ENCODE results near the gene TCEANC2.

TCEANC2 gene

DNA sequence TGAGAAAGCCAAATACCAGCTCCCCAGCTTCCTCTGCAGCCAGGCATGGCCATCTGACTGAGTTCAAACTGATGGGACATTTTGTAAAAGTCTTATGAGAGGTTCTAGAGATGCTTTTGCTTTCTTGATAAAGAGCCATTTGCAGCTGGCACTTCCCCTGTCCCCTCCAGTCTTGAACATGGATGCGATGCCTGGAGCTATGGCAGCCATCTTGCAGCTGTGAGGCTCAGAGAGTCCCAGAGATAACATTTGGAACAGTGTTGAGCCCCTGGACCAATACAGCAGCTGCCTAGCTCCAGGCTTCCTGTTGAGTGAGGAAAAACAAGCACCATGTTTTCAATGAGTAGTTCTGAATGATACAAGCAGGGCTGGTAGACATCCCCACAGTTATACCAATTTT is 85.6 kb downstream of the TCEANC2 start:
- DNase-seq, result no peak

DNA sequence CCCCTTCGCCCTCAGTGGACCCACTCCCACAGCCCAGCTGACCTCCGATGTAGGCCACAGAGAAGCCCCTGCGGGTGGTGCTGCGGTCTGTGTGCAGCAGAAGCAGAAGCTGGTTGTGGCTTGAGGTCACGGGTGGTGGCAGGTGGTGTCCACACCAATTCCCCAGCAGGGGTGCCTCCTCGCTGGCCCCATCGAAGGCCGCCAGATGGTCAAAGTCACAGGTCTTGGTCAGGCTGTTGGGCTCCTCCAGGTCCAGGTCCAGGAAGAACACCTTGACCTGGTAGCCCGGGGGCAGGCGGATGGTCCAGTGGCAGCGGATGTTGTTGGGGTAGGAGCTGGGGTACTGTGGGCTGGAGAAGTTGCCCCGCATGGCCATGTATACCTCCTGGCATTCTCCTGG is 86.3 kb downstream of the TCEANC2 start:
- no peak for DNase-seq

DNA sequence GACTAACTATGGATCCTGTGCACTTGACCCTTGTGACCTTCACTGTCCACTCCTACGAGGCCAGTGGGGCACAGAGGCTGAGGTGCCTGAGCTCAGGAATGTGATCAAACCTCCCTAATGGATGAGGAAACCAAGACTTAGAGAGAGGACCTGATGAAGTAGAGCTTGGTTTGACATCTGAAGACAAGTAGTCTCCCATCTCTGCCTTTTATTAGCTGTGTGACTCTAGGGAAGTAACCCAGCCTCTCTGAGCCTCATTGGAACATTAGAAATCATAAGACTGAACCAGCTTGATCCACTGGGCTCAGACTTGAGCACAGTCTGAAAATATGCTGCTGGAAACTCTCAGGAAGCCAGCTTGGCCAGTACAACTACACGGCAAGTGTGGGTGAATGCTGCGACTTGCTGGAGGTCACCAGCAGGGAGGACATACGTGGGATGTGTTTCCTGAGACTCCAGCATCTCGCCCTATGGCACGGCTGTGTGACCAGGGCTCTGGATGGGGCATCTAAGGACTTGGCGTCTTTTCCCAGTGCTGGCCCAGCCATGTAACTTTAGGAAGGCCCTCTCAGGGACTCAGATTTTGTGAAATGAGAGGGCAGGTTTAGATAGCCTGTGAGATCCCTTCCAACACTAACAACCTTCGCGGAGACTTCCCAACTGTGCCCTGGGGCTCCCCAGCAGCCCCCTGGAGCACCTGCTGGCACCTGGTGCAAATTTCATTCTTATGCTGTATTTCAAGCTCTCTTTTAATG is 88.9 kb downstream of the TCEANC2 start:
- DNase-seq, result no peak

DNA sequence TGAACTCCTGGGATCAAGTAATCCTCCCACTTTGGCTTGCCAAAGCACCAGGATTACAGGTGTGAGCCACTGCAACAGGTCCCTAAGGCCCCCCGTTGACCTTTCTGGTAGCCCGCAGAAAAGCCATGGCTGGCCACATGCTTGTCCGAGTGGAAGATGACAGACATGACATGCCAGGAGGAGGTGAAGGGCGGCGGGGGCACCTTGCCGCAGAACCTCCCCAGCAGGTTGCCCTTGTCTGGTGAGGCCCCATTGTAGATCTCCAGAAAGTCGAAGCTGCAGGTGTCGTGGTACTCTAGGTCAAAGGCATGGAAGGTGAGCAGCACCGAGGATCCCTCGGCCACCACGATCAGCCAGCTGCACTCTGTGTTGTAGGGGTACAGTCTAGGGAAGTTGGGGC is 91.0 kb downstream of the TCEANC2 start:
- DNase-seq, result no peak

DNA sequence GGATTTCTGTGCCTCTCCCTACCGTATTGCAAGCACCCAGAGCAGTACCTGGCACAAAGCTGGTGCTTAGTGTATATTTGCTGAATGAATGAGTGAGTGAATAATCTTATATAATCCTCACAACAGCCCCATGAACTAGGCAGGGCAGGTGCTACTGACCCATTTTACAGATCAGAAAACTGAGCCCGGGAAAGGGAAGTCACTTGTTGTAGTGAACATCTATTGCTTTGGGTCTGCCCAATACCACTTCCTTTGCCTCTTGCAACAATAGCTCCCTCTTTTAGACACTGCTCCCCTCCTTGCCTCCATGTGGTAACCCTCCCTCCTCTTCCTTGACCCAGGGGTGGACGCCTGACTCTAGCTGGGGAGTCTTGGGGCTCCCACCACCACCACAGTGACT is 96.3 kb downstream of the TCEANC2 start:
- DNase-seq, result no peak

DNA sequence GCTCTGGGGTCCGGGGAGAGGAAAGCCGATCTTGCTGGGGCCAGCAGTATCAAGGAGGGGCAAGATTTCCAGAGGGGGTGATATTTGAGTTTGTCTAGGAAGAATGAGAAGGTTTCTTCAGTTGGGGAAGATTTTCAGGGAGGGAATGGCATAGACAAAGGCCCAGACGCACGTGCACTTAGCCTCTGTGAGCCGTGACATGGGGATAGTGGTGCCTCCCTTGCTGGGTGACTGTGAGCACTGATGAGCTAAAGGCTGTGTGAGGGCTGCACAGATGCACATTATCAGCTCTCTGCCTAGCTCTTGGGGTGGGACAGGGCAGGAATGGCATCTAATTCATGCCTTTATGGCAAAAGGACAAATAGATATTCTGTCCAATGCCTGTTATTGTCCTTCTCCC is 97.6 kb downstream of the TCEANC2 start:
- DNase-seq, result no peak

DNA sequence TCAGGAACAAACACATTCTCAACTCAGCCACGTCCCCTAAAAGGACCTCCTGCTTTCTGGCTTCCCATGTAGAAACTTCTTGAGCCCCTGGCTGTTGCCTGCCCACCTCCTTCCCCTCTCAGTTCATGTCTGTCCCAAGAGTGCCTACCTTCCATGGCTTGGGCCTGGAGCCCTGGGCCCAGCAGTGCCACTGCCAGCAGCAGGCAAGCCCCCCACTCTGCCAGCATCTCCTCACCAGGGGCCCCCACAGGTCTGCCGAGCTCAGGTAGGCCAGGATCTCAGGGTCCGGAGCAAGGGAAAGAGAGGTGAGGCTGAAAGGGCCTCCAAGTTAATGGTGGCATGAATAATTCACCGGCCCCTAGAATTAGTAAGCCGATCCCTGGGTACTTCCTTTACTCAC is 99.3 kb downstream of the TCEANC2 start, which contains the start of gene CDCP2:
TSS of gene CDCP2 (minus strand) at position 305 of the 400 bp plus-strand sequence. CDS start at position 227, 78 bp downstream.
- no peak for DNase-seq

DNA sequence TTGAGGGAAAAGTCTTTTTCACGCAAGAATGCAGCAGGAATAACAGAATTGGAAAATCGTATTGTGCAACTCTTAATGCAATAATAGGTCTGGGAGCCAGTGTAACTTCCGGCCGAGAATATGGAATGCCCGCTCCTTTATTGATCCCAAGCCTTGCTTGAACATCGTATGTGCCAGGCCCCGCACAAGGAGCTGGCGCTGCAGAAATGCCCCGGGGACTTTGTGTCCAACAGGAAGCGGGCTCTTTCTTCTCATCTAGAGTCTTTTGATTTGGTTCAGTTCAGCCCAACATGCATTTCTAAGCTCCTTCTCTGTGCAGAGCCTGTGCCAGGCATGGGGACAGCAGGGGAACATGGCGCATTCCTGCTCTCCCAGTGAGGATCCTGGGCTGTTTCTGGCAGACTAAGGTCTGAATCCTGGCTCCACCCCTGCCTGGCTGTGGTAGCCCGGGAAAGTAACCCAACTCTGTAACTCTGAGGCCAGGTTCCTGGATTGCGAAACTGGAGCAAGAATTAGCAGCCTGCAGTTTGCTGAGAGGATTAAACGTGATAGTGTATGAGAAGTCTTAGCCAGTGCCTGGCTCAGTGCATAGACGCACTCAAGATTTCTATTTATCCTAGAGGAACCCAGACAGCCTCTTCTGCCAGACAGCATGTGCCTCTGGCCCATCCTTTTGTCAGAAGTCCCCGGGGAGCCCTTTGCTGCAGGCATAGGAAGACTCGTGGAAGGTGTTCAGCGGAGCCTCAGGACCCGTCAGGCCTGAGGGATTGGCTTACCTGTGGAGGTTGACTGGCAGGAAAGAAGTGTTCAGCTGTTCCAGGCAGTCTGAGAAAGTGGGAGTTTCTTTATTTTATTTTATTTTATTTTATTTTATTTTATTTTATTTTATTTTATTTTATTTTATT is 100.4 kb downstream of the TCEANC2 start:
- no peak for DNase-seq
